Stomach smooth muscle (tissue), 2 donors: ENCODE results near the gene C1QTNF2.

Experiments used
- H3K27ac ChIP-seq: one replicate; pipeline ENCODE4 v1.7.0; 2013; ENCODE audit warnings: mild to moderate bottlenecking, low read length, inconsistent platforms
- H3K27me3 ChIP-seq, 2 donors: one replicate each; pipeline ENCODE4 v1.7.0; 2013; ENCODE audit warnings: low read length in 2 of 2; ENCODE audit not compliant: insufficient read depth in 2 of 2, control insufficient read depth in 1 of 2
- H3K36me3 ChIP-seq, 2 donors: one replicate each; pipeline ENCODE4 v1.7.0; 2013; ENCODE audit warnings: low read length in 2 of 2; ENCODE audit not compliant: control insufficient read depth in 2 of 2, insufficient read depth in 2 of 2
- H3K4me1 ChIP-seq: one replicate; pipeline ENCODE4 v1.7.0; 2013; ENCODE audit warnings: low read length; ENCODE audit not compliant: control insufficient read depth, insufficient read depth
- H3K4me3 ChIP-seq, 2 donors: one replicate each; pipeline ENCODE4 v1.7.0; 2013; ENCODE audit warnings: low read length in 2 of 2
- H3K9ac ChIP-seq, 2 donors: one replicate each; pipeline ENCODE4 v1.7.0; 2013; ENCODE audit warnings: low read length in 2 of 2, mild to moderate bottlenecking in 1 of 2
- H3K9me3 ChIP-seq, 2 donors: one replicate each; pipeline ENCODE4 v1.7.0; 2013; ENCODE audit warnings: low read length in 2 of 2; ENCODE audit not compliant: control insufficient read depth in 2 of 2
- donor health status: healthy.
- donor health status: Pancreatic carcinoma.

Gene C1QTNF2, protein sequence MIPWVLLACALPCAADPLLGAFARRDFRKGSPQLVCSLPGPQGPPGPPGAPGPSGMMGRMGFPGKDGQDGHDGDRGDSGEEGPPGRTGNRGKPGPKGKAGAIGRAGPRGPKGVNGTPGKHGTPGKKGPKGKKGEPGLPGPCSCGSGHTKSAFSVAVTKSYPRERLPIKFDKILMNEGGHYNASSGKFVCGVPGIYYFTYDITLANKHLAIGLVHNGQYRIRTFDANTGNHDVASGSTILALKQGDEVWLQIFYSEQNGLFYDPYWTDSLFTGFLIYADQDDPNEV

DNA sequence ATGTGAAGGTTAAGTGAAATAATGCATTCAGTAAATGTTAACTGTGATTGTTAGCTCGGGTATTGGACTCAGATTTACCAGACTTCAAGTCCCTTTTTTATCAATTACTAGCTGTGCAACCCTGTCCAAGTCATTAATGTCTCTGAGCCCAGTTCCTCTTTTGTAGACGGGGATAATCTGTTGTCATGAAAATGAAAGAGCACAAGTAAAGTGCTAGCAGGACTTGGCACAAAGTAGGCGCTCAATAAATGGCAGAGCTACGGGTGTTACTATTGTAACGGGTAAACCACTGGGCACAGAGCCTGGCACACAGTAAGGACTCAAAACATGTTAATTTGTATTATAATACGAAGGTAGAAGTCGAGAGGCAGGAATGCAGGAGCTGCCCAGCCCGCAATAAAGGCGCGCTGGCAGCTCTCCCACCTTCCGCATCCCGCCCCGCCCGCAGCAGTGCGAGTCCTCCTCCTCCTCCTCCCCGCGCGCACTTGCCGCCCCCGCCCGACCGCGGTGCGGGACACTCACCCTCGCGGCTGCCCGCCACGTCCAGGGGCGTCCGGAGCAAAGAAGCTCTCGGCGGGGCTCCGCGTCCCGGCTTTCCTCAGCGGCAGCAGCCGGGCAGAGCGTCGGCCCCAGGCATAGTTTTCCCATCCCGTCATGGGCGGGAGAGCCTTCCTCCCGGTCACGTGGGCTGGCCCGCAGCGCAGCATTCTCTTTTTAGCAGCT, at the start of gene C1QTNF2:
Gene C1QTNF2, minus strand, starts transcription at position 637 of the 723 bp plus-strand sequence. CDS start 15,615 bp downstream, outside the sequence.
- peak within 1 kb of the TSS; percentile 34 to 64 for H3K9ac ChIP-seq

DNA sequence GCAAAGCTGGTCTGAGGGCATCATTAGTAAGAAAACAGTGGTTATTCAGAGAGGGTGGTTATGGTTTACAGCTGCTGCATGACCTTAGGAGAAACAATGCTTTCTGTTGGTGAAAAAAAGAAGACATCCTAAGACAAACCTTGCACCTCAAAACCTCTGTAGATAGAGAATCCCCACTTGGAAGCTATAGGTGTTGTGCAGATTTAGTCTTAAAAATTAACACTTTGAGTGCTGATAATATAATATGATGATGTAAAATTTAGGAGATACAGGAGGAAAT, 49.8 kb upstream of the C1QTNF2 start:
- Histone ChIP-seq H3K27me3 (no peaks in the 10 kb centered on the region), H3K36me3 (no peaks in the 10 kb centered on the region), H3K27ac (no peak overlapping the region), H3K4me3 (no peak overlapping the region), H3K9me3 (no peaks in the 10 kb centered on the region), H3K9ac (no peak overlapping the region), H3K4me1 (peaks cover 7% of the 10 kb centered on the region)

More for the DNA sequence above, at the start of gene C1QTNF2:
- Histone ChIP-seq H3K36me3 (no peaks in the 10 kb centered on the region), H3K27ac (no peak within 1 kb of the TSS), H3K9me3 (no peaks in the 10 kb centered on the region), H3K4me1 (peaks cover 10% of the 10 kb centered on the region), H3K27me3 (no peaks in the 10 kb centered on the region), H3K4me3 (peak within 1 kb of the TSS; percentile 66 to 84)

DNA sequence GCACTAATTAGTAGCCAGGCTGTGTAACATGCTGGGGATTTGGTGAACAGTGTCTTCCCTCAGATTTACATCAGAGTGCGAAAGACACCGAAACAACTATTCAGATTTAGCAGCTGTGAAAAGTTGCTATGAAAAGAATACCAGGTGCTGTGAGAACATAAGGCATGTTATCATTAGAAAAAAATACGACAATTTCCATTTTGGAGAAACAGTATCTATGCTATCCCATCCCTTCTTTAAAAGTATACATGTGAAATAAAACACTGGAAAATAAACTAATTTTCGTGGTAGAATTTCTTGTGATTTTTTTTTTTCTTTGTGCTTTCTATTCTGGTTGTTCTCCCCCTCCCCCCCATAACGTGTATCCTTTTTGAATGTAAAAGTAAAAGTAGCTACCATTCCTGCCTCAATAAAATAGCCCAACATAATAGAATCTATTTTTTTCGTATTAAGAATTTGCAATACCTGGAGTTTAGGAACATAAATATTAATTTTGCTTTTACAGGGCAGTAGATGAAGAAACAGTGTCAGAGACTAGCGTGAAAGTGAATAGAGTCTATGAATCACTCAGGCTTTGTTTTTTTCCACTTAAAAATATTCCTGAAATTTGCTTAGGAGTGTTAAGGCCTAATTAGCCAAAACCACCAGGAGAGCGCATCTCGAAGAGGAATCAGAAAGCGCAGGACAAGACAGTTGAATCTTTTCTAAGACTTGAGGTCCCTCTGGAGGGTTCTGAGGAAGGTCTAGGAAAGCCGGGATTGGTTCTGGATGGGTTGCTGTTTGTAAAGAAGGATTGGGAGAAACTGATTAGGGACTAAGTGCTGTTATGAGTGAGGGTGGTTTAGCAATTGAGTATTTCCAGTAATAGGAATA, 49.3 kb upstream of the C1QTNF2 start:
- Histone ChIP-seq H3K27ac (peak overlapping the region; percentile 77), H3K9ac (peak overlapping the region; percentile 85 to 97), H3K4me3 (peak overlapping the region; percentile 72 to 94), H3K27me3 (no peaks in the 10 kb centered on the region), H3K36me3 (peaks cover 0 to 3% of the 10 kb centered on the region in 2 donors), H3K4me1 (peaks cover 7% of the 10 kb centered on the region), H3K9me3 (no peaks in the 10 kb centered on the region)

DNA sequence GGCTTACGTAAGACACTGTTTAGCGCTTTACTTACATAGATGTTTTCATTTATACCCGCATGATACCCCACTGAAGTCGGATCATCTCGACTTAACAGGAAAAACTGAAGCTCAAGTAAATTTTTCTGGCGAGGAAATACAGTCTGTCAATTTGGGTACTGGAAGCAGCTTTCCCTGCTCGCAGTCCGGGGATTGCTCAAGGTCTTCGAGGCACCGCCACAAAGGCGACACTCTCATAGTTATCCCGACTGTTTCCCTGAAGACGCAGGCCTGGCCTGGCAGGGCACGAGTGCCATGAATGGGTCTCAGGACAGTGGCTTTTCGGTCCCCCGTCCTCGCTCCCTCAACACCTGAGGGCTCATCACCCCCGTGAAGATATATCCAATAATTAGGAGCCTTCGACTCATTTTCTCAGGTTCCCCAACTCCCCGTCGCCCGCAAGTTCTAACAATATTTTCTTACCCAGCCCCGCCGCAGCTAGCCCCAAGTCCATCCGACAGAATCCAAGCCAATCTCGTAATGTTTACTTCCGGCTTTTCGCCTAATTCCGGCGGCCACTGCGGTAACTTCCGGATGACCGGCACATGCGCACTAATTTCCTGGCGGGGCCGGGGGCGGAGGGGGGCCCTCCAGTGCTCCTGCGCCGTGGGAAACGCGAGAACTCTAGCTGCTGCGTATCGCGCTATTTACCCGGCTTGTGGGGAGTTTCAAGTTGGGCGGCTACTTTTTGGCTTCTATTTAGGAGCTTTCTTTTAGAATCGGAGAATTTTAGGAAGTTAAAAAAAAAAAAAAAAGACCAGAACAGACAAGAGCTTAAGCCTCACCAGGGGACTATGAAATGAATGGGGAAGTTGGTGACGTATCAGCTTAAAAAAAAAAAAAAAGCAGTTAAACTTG, 48.4 kb upstream of the C1QTNF2 start, which contains the start of gene SLU7:
Gene SLU7, minus strand, starts transcription at position 521 of the 897 bp plus-strand sequence. CDS start 3,787 bp downstream, outside the sequence.
- peak within 1 kb of the TSS; percentile 77 for H3K27ac ChIP-seq

DNA sequence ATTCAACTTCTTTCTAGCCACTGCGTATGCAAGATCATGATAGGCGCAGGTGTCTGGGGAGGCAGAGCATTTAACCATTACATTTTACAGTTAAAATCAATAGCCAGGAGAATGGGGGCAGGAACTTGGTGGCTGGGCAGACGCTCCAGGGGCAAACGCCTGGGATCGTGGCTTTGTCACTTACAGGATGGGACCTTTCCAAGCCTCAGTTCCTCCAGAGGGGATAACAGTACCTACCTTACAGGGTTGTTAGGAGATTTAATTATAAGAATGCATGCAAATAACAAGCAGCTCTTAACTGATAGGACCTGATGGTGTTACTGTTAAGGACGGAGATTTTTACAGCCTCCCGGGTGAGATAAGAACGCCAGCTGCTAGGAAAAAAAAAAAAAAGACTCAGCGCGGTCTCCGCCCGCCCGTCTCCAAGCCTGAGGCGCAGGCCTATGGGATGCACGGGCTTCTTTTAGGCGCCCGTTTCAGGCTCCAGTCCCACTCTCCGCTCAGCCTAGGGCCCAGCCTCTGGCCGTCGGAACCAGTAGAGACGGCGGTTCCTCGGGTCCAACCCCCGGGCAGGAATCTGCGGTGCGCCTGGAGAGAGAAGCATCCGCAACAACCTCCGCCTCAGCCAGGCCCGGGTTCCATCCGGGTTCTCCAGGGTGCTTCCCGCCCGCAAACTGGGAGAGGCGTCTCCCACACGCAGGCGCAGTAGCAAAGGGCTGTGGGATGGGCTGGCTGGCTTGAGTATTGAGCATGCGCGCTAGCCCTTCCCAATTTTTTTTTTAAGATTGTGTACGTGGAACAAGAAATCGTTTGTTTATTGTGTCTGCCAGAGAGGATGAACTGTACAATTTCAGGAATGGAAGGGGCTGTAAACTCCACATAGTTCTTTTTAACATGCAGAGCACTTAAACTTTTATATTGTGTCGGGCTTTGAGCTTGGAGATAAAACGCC, 29.3 kb upstream of the C1QTNF2 start, which contains the start of gene FAM200C:
Gene FAM200C, minus strand, starts transcription at position 653 of the 952 bp plus-strand sequence. CDS start 4,564 bp downstream, outside the sequence.
- Histone ChIP-seq H3K4me3 (peak within 1 kb of the TSS; percentile 81 to 90), H3K27ac (peak within 1 kb of the TSS; percentile 84), H3K27me3 (no peaks in the 10 kb centered on the region), H3K36me3 (peaks cover 18 to 21% of the 10 kb centered on the region in 2 donors), H3K9me3 (no peaks in the 10 kb centered on the region), H3K9ac (peak within 1 kb of the TSS; percentile 90 to 91), H3K4me1 (no peaks in the 10 kb centered on the region)

More for the DNA sequence above, 48.4 kb upstream of the C1QTNF2 start, which contains the start of gene SLU7:
- H3K4me3 ChIP-seq = peak within 1 kb of the TSS; percentile 72 to 94
- no peaks in the 10 kb centered on the region for H3K9me3 ChIP-seq
- peaks cover 0 to 3% of the 10 kb centered on the region in 2 donors for H3K36me3 ChIP-seq
- peak within 1 kb of the TSS; percentile 85 to 97 for H3K9ac ChIP-seq
- peaks cover 7% of the 10 kb centered on the region for H3K4me1 ChIP-seq
- no peaks in the 10 kb centered on the region for H3K27me3 ChIP-seq

DNA sequence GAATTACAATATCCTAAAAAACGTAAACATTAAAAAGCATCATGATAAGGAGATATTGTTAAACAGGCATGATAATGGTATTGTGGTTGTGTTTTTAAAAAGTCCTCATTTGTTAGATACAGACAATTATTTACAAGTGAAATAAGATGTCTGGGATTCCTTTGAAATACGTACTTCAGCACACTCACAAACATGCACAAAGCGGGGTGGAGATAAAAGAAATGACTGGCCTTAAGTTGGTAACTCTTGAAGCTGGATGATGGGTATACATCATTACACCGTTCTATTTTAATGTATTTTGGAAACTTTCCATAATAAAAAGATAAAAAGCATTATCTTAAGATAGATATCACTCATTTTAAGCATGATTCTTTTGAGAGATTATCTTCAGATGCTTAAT, 28.4 kb upstream of the C1QTNF2 start:
- Histone ChIP-seq H3K27me3 (no peaks in the 10 kb centered on the region), H3K4me1 (no peaks in the 10 kb centered on the region), H3K36me3 (peaks cover 14% of the 10 kb centered on the region in 2 donors), H3K4me3 (peak overlapping the region; percentile 81 to 90), H3K9ac (peak overlapping the region; percentile 90 to 91), H3K27ac (no peak overlapping the region), H3K9me3 (no peaks in the 10 kb centered on the region)

DNA sequence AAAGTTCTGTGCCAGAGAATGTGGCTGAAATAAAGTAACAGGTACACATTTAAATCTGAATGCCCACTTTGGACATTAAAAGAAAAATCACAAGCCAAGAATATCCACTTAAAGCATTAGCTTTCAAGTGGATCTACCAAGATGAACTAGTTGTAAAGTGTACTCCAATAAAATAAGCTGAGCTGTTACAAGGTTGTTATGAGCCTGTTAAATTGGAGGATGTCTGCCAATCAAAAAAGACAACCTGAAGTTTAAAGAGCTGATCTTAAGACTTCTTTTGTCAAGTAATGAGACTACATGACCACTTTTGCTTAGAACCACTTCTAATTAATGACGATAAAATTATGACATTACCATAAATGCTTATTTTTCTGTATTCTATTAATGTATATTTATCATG, 27.1 kb upstream of the C1QTNF2 start:
- no peaks in the 10 kb centered on the region for H3K4me1 ChIP-seq
- no peak overlapping the region for H3K27ac ChIP-seq
- H3K4me3 ChIP-seq = no peak overlapping the region
- H3K27me3 ChIP-seq = no peaks in the 10 kb centered on the region
- no peak overlapping the region for H3K9ac ChIP-seq
- no peaks in the 10 kb centered on the region for H3K9me3 ChIP-seq
- peaks cover 6 to 8% of the 10 kb centered on the region in 2 donors for H3K36me3 ChIP-seq

DNA sequence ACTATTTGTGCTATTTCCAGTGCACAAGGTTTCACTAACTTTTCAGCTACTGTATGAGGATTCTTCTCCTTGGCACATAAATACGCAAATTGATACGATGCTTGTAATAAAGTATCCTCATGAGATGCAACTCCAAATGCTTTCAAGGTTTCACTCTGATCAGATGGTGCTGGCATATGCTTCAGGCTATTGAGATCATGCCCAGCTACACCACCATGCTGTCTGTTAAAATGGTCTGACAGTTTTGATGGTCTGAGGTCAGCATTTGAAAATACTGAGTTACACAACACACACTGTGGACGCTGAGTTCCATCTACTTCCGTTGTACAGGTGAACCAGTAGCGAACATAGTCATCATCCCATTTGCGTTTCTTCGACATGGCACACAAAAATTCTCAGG, 24.7 kb upstream of the C1QTNF2 start:
- H3K9me3 ChIP-seq = no peaks in the 10 kb centered on the region
- no peaks in the 10 kb centered on the region for H3K27me3 ChIP-seq
- no peaks in the 10 kb centered on the region for H3K4me1 ChIP-seq
- no peak overlapping the region for H3K9ac ChIP-seq
- no peak overlapping the region for H3K27ac ChIP-seq
- H3K36me3 ChIP-seq = peaks cover 3 to 8% of the 10 kb centered on the region in 2 donors
- no peak overlapping the region for H3K4me3 ChIP-seq
